GM06990 (cell line): Measurements from ENCODE around the gene DNHD1.

ENCODE experiments used
- DNase-seq: peaks from one replicate; pipeline ENCODE4 v3.0.0-alpha.2; 2011; ENCODE audit not compliant: insufficient read length; ENCODE audit errors: extremely low read depth
- H3K27me3 ChIP-seq: replicated peaks from 2 replicates; pipeline ENCODE4 v1.6.0; 2011; ENCODE audit warnings: low read length; ENCODE audit not compliant: control insufficient read depth, insufficient read depth
- H3K36me3 ChIP-seq: 2 replicates; pipeline ENCODE4 v1.5.1; 2011; ENCODE audit warnings: low read length; ENCODE audit not compliant: control insufficient read depth, insufficient read depth
- H3K4me3 ChIP-seq: replicated peaks from 2 replicates; pipeline ENCODE4 v1.5.1; 2011; ENCODE audit warnings: low read depth, mild to moderate bottlenecking, control low read depth, low read length
- CTCF ChIP-seq: IDR thresholded peaks from 2 replicates; pipeline ENCODE4 v1.5.1; 2011; ENCODE audit warnings: low read length, control low read depth, mild to moderate bottlenecking, inconsistent platforms; ENCODE audit not compliant: insufficient read depth, poor library complexity, severe bottlenecking

DNHD1 gene

DNA sequence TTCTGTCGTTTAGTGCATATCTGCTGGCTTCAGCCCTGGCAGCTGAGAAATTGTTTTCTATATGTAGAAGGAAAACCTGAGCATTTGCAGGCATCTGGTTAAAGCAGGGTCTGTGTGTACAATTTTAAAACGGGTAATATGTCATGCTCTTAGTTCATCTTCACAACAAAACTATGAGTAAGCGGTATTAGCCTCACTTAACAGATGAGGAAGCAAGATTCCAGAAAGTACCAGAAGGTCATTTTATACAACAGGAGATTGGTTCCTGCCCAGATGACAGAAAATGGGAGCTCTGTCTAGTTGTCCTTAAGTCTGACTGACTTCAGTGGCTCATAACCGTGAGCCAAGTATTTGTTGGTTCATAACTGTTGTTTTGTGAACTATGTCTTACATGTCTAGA lies 14.6 kb upstream of the DNHD1 start:
- no peak for TF ChIP-seq CTCF
- H3K27me3 ChIP-seq = no peaks in the 10 kb centered on the region
- peak overlapping the region; percentile 87 for H3K4me3 ChIP-seq
- DNase-seq = no peak
- peaks cover 27% of the 10 kb centered on the region for H3K36me3 ChIP-seq

- TF ChIP-seq CTCF = no peak
- no peak overlapping the region for H3K4me3 ChIP-seq
- H3K36me3 ChIP-seq = peaks cover 21% of the 10 kb centered on the region
These were observed 14.1 kb upstream of the DNHD1 start for GRCh38 chr11:6483015-6483414.

DNA sequence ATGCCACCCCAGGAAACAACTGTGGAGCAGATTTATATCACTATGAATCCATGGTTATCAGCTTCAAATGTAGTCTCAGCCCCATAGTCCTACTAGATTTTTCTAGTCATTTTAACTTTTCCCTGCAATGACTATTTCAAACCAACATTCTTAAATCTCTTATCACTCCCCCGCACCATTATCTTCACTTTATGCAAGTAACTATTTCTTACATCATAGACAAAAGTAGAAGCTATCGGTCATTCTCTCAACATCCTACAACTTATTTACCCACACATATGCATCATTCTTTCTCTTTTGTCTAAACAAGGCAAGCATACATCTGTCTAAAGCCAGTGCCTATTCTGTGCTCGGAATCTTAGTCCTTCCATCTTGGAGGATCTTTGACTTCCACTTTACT lies 11.4 kb upstream of the DNHD1 start:
- DNase-seq = no peak
- no peak for TF ChIP-seq CTCF
- Histone ChIP-seq H3K36me3 (peaks cover 12% of the 10 kb centered on the region), H3K27me3 (no peaks in the 10 kb centered on the region), H3K4me3 (no peak overlapping the region)

More at GRCh38 chr11:6483015-6483414, 14.1 kb upstream of the DNHD1 start:
- no peak for DNase-seq
- no peaks in the 10 kb centered on the region for H3K27me3 ChIP-seq

- Histone ChIP-seq H3K27me3 (no peaks in the 10 kb centered on the region), H3K4me3 (no peak overlapping the region), H3K36me3 (peaks cover 15% of the 10 kb centered on the region)
- no peak for TF ChIP-seq CTCF
- no peak for DNase-seq
These were observed 10.8 kb upstream of the DNHD1 start for GRCh38 chr11:6486256-6486655.

DNA sequence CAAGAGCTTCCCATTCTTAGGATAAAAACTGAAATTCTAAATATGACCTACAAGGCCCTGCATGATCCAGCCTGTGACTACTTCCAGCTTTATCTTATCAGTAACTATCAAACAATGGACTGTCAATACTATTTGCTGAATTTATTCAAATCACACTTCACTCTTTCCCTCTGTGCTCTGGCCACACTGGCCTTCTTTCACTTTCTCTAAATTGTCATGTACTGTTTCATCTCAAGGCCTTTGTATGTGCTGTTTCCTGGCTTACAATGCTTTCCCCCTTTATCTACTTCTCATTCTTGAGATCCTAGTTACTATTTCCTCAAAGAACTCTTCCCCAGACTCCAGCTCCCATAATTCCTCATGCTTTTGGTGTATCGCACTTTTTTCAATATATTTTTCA lies 10.1 kb upstream of the DNHD1 start:
- Histone ChIP-seq H3K27me3 (no peaks in the 10 kb centered on the region), H3K4me3 (no peak overlapping the region), H3K36me3 (peaks cover 15% of the 10 kb centered on the region)
- no peak for TF ChIP-seq CTCF
- no peak for DNase-seq

DNA sequence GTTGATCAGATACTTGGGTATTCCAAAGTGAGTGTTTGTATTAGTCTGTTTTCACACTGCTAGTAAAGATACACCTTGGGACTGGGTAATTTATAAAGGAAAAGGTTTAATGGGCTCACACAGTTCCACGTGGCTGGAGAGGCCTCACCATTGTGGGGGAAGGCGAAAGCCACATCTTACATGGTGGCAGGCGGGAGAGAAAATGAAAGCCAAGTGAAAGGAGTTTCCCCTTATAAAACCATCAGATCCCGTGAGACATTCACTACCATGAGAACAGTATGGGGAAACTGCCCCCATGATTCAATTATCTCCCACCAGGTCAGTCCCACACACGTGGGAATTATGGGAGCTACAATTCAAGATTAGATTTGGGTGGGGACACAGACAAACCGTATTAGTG lies 8.7 kb upstream of the DNHD1 start:
- no peak for DNase-seq
- TF ChIP-seq CTCF = no peak
- no peak overlapping the region for H3K4me3 ChIP-seq
- no peaks in the 10 kb centered on the region for H3K27me3 ChIP-seq
- H3K36me3 ChIP-seq = peaks cover 11% of the 10 kb centered on the region
